Nephron progenitor cell (in vitro differentiated cells): ENCODE measurements around the gene C6orf120.

Source experiments
- DNase-seq: peaks from one replicate; pipeline ENCODE4 v3.0.0; 2021
- H3K27ac Mint-ChIP-seq: 2 replicates; pipeline ENCODE4 v1.8.0; 2021; ENCODE audit warnings: mild to moderate bottlenecking, moderate library complexity, mixed read lengths
- H3K27me3 Mint-ChIP-seq: 2 replicates; pipeline ENCODE4 v1.8.0; 2021; ENCODE audit warnings: mild to moderate bottlenecking, low read depth, mixed read lengths; ENCODE audit not compliant: poor library complexity
- H3K36me3 Mint-ChIP-seq: 2 replicates; pipeline ENCODE4 v1.8.0; 2021; ENCODE audit warnings: low read depth, mixed read lengths
- H3K4me1 Mint-ChIP-seq: 2 replicates; pipeline ENCODE4 v1.8.0; 2021; ENCODE audit warnings: mixed read lengths
- H3K4me3 Mint-ChIP-seq: 2 replicates; pipeline ENCODE4 v1.8.0; 2021; ENCODE audit warnings: mild to moderate bottlenecking, moderate library complexity, mixed read lengths
- H3K9me3 Mint-ChIP-seq: 2 replicates; pipeline ENCODE4 v1.8.0; 2021; ENCODE audit warnings: mild to moderate bottlenecking, moderate library complexity, mixed read lengths
- CTCF ChIP-seq: fragments of 200-600 bp; sonication (generic); IDR thresholded peaks from 2 replicates; pipeline ENCODE4 v1.5.0; 2021; ENCODE audit warnings: antibody characterized with exemption

C6orf120 gene

DNA sequence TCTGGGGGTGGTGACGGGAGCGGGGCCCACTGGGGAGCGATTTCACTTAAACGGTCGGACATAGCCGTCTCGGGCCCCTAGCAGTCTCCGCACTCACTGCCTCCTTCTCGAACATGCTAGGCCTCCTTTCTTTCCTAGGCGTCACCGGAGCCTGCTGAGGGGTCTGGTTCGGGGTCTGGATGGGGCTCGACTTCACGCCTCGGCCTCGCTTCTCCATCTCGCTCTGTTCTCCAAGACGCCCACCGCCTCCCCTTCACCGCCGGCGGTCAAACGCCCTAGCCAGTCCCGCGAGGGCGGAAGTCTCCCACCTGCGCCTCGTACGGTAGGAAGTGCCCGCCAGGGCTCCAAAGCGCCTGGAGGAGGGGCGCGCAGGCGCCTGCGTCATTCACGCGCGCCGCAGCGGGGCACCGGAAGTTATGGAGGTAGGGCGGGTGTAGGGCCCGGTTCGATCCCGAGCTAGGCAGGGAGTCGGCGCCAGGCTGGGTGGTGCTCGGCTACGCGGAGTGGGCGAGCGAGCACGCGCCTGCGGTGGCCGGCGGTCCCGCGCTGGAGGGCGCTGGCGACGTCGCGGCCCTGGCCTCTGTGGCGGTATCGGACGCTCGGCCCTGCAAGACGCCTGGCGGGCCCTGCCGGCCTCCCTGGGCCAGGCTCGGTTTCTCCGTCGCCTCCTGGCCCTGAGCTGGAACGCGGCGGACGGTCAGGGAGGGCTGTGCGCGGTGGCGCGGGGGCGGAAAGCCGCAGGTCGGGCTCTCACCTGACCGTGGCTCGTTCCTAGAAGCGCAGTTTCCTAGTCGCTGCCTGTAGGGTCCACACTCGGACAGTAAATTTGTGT is 49.5 kb downstream of the C6orf120 start, which contains the start of the genes DYNLT2 and ERMARD:
Gene DYNLT2 (minus strand): TSS at position 331 of the 832 bp plus-strand sequence. CDS start 114 bp downstream, at position 217.
Gene ERMARD (plus strand): TSS at position 381 of the 832 bp plus-strand sequence. CDS start 36 bp downstream, at position 417.
- TF ChIP-seq CTCF, result no peak
- H3K4me1 Mint-ChIP-seq, result peaks cover 58% of the 10 kb centered on the region
- peak; percentile 94 for DNase-seq
- H3K27me3 Mint-ChIP-seq, result no peaks in the 10 kb centered on the region
- peak within 1 kb of the TSS; percentile 100 for H3K27ac Mint-ChIP-seq
- peaks cover 12% of the 10 kb centered on the region for H3K9me3 Mint-ChIP-seq
- H3K36me3 Mint-ChIP-seq, result peaks cover 21% of the 10 kb centered on the region
- H3K4me3 Mint-ChIP-seq, result peak within 1 kb of the TSS; percentile 100

- Mint-ChIP-seq H3K27ac (peak overlapping the region; percentile 98), H3K4me3 (peak overlapping the region; percentile 100), H3K36me3 (peaks cover 22% of the 10 kb centered on the region), H3K9me3 (peaks cover 8% of the 10 kb centered on the region), H3K4me1 (peaks cover 58% of the 10 kb centered on the region), H3K27me3 (no peaks in the 10 kb centered on the region)
- no peak for TF ChIP-seq CTCF
- DNase-seq, result no peak
Measured at GRCh38 chr6:169752074-169752623, 50.2 kb downstream of the C6orf120 start.
